Psoas muscle (tissue), 8 donors: ENCODE results near the gene TNNI3K. TPM values are rescaled to one million over a fixed set of nuclear protein-coding genes. Genes with fewer than 3 reads are reported as not detected.

Experiments used
- ATAC-seq, 4 donors: fragments of 200-7000 bp; cut with Tn5 transposase; one replicate each; pipeline ENCODE4 v1.9.1; 2020; ENCODE audit warnings: moderate library complexity in 3 of 4, mild to moderate bottlenecking in 2 of 4
- DNase-seq, 2 donors: peaks; one replicate each; pipeline ENCODE4 v3.0.0-alpha.2; 2020
- H3K27ac ChIP-seq: fragments of 200-600 bp; one replicate; pipeline ENCODE4 v1.8.0; 2022
- H3K27me3 ChIP-seq, 3 donors: fragments of 200-600 bp in 1 of 3; one replicate each; pipeline versions ENCODE4 v1.6.1 to v1.8.0; 2013 to 2022; ENCODE audit warnings: low read length in 2 of 3, mild to moderate bottlenecking in 2 of 3, moderate library complexity in 1 of 3; ENCODE audit not compliant: insufficient read depth in 3 of 3
- H3K36me3 ChIP-seq, 2 donors: fragments of 200-600 bp in 1 of 2; one replicate each; pipeline versions ENCODE4 v1.6.1 to v1.8.0; 2013 to 2022; ENCODE audit warnings: low read depth in 1 of 2, mild to moderate bottlenecking in 1 of 2, moderate library complexity in 1 of 2; ENCODE audit not compliant: insufficient read depth in 1 of 2
- H3K4me1 ChIP-seq: fragments of 200-600 bp; one replicate; pipeline ENCODE4 v1.8.0; 2022
- H3K4me3 ChIP-seq: fragments of 200-600 bp; one replicate; pipeline ENCODE4 v1.8.0; 2022; ENCODE audit warnings: mild to moderate bottlenecking
- H3K9me3 ChIP-seq: fragments of 200-600 bp; one replicate; pipeline ENCODE4 v1.8.0; 2022
- WGBS, 3 donors: extraction: QIAGEN DNeasy Blood & Tissue Kit; methylation state at CpG; one replicate each; pipeline versions ENCODE4 v1.1.6 to v1.1.7; 2013; 5-methylcytosine and 5-hydroxymethylcytosine counted together
- intact Hi-C, 2 donors: fragments of 100-400 bp; cut with DNase I; formaldehyde crosslinking; loops; one replicate each; pipeline versions ENCODE4 v1.11.0 to v1.14.2; 2022
- polyA plus RNA-seq, 3 donors: library from polyadenylated mRNA; stranded (reverse); fragments of 200-250 nt; gene quantifications; one replicate each; pipeline ENCODE4 v1.2.3, GENCODE V29; 2013
- total RNA-seq, 4 donors: library from RNA; stranded (reverse); fragmentation: NEBNext Ultra II Directional in 2 of 4; extraction: Animal tissue kit (Norgen Biotek cat#: 25700) in 2 of 4; gene quantifications; one replicate each; pipeline versions ENCODE4 v1.2.1 to v1.2.4, GENCODE V29; 2021 to 2023
- TF ChIP-seq, protein P1 (sequence below): fragments of 200-600 bp; IDR thresholded peaks from one replicate; pipeline ENCODE4 v1.8.0; 2022; ENCODE audit warnings: antibody characterized with exemption
- donor health status: healthy with polysubstance abuse.
- donor health status: DM: no; HTN: no; CAD: no; lungs with moderate emphysema.
- donor health status: Bipolar disorder and iron deficiency.
- donor health status: healthy.
- donor health status: DM: yes; HTN: yes; CAD: no.
- donor health status: DM: no; HTN: no; CAD: no.
- donor health status: DM: no; HTN: no; CAD: no.
- donor health status: DM: yes; HTN: yes; CAD: no.

Gene TNNI3K
- total and polyA plus RNA-seq, 7 donors, result 0.12 to 2.4 (median 1.2) TPM

DNA sequence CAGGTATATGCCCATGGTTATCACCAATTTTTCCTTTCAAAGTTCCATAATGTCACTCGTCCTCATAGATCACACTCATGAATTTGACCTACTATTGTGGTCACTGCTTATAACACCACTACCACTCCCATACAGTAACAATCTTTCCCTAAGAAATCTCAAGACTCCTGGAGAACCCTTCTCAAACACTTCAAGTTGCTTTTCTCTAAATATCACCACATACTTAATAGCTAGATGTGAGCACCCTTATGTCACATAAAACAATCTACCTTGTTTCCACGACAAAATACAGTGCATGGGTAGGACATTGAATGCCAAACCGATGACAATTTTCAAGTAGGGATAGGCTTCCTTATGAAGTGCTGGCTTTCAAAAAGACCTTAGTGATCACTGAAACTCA, 172.7 kb downstream of the TNNI3K start:
- WGBS, 3 donors, result 87 to 91% (median 90%) methylated on average over 3 of the region's 3 CpGs

DNA sequence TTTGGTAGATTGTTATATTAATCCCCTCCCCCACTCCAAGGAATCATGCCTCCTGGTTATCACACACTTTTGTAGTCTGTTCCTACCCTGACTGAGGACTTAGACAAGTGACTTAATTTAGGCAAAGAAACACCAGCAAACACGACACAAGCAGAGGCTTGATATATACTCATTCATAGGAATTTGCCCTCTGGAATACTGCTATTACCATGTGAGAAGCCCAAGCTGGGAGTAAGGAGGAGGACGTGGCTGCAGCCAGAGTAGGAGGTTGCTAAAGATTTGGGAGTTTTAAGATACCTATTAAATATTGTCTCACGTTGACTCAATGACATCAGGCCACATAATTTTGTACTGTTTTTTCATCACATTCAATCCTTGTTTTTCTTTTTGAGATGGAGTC, 177.1 kb downstream of the TNNI3K start:
- WGBS, 3 donors, result 45 to 63% (median 54%) methylated on average over 3 of the region's 3 CpGs
- intact Hi-C loops, result no loop called here
- no peaks in the 10 kb centered on the region for H3K36me3 ChIP-seq

More for the DNA sequence above, 172.7 kb downstream of the TNNI3K start:
- no peaks in the 10 kb centered on the region for H3K36me3 ChIP-seq
- DNase-seq (no peak), ATAC-seq (no peak)
- TF ChIP-seq, protein P1, sequence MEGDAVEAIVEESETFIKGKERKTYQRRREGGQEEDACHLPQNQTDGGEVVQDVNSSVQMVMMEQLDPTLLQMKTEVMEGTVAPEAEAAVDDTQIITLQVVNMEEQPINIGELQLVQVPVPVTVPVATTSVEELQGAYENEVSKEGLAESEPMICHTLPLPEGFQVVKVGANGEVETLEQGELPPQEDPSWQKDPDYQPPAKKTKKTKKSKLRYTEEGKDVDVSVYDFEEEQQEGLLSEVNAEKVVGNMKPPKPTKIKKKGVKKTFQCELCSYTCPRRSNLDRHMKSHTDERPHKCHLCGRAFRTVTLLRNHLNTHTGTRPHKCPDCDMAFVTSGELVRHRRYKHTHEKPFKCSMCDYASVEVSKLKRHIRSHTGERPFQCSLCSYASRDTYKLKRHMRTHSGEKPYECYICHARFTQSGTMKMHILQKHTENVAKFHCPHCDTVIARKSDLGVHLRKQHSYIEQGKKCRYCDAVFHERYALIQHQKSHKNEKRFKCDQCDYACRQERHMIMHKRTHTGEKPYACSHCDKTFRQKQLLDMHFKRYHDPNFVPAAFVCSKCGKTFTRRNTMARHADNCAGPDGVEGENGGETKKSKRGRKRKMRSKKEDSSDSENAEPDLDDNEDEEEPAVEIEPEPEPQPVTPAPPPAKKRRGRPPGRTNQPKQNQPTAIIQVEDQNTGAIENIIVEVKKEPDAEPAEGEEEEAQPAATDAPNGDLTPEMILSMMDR, result no peak
- intact Hi-C loops, result no loop called here
- no peak overlapping the region for H3K4me3 ChIP-seq
- no peaks in the 10 kb centered on the region for H3K9me3 ChIP-seq
- H3K27me3 ChIP-seq, result no peaks in the 10 kb centered on the region
- H3K4me1 ChIP-seq, result no peaks in the 10 kb centered on the region
- no peak overlapping the region for H3K27ac ChIP-seq

DNA sequence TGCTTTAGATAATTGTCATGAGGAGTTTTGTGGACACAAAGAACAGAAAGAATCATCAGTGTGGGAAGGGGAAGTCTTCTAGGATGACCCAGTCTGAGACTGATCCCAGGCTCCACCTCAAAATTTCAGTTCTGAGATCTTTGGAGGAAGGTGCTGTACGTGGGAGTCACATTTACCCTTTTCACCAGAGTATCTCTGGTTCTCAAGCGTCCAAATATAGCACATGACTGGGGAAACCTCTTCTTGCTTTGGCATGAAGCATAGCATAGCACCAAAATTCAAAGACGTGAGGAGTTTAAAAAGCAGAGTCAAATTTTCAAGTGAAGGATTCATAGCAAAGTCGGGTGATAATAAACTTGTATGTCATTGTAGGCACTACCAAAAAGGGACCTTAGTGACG, 180.7 kb downstream of the TNNI3K start:
- ATAC-seq, result no peak
- Histone ChIP-seq H3K9me3 (no peaks in the 10 kb centered on the region), H3K36me3 (no peaks in the 10 kb centered on the region), H3K4me3 (no peak overlapping the region), H3K27ac (no peak overlapping the region), H3K4me1 (no peaks in the 10 kb centered on the region), H3K27me3 (no peaks in the 10 kb centered on the region)
- intact Hi-C loops, result no loop called here
- 75 to 82% (median 79%) methylated on average over 5 of the region's 5 CpGs for WGBS, 3 donors
- no peak for DNase-seq
- TF ChIP-seq, protein P1, result no peak

More for the DNA sequence above, 177.1 kb downstream of the TNNI3K start:
- H3K4me1 ChIP-seq, result no peaks in the 10 kb centered on the region
- TF ChIP-seq, protein P1, result no peak
- ATAC-seq (no peak), DNase-seq (no peak)
- no peak overlapping the region for H3K27ac ChIP-seq
- H3K27me3 ChIP-seq, result no peaks in the 10 kb centered on the region
- H3K4me3 ChIP-seq, result no peak overlapping the region
- H3K9me3 ChIP-seq, result no peaks in the 10 kb centered on the region

DNA sequence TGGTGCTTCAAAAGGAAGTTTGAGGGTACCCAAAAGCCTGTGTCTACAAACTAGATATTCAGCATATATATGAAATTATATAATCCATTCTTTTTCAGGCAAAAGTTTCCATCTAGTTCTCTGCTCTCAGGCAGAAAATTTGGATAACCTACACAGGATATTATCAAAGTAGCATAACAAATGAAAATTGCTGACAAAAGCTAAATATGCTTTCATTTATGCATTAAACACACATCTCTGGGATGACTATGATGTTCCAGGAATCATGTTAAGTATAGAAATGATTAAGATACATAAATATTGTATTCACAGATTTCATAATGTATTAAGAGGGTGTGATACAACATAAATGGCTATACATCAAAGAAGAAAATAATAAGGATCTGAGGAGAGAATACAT, 184.4 kb downstream of the TNNI3K start:
- intact Hi-C loops, result no loop called here
- H3K27ac ChIP-seq, result no peak overlapping the region
- DNase-seq, result no peak
- H3K4me3 ChIP-seq, result no peak overlapping the region
- H3K4me1 ChIP-seq, result no peaks in the 10 kb centered on the region
- ATAC-seq, result no peak
- H3K36me3 ChIP-seq, result no peaks in the 10 kb centered on the region
- TF ChIP-seq, protein P1, result no peak
- no peaks in the 10 kb centered on the region for H3K27me3 ChIP-seq
- no peaks in the 10 kb centered on the region for H3K9me3 ChIP-seq

DNA sequence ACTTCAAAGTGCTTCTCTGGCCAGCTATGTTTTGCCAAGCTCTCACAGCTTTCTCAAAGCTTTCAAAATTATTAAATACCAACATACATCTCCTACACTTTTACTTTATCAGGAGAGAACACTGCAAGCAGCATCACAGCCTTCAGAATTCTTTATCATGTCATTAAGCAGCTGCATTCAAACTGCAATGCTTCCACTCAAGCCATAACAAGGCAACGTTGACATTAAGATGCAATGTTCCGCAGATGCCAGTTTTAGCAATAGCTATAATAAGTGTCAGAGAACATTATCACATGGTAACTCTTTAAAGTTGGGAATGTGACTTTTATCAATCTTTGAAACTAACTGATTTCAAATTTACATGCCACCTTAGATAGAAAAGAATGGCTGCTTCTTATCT, 185.3 kb downstream of the TNNI3K start:
- no peak overlapping the region for H3K4me3 ChIP-seq
- intact Hi-C loops, result no loop called here
- H3K27ac ChIP-seq, result no peak overlapping the region
- WGBS, 3 donors, result 70 to 76% (median 74%) methylated on average over 2 of the region's 2 CpGs
- ATAC-seq, result no peak
- H3K27me3 ChIP-seq, result no peaks in the 10 kb centered on the region
- no peaks in the 10 kb centered on the region for H3K9me3 ChIP-seq
- no peaks in the 10 kb centered on the region for H3K36me3 ChIP-seq
- no peaks in the 10 kb centered on the region for H3K4me1 ChIP-seq
- DNase-seq, result no peak
- TF ChIP-seq, protein P1, result no peak
